ENCODE measurements around the gene CBX8. TPM values are rescaled to one million over a fixed set of nuclear protein-coding genes. Genes with fewer than 3 reads are reported as not detected.

The CBX8 gene
- total and polyA plus RNA-seq, 2 of the 8 experiments (the other 6 are each of a cell fraction or from before 2014, with no cell fraction given), result 0.09 to 2.1 TPM

GRCh38 chr17:79840269-79840988 lies 43.6 kb upstream of the CBX8 start (continued):
- TF ChIP-seq, protein P1, sequence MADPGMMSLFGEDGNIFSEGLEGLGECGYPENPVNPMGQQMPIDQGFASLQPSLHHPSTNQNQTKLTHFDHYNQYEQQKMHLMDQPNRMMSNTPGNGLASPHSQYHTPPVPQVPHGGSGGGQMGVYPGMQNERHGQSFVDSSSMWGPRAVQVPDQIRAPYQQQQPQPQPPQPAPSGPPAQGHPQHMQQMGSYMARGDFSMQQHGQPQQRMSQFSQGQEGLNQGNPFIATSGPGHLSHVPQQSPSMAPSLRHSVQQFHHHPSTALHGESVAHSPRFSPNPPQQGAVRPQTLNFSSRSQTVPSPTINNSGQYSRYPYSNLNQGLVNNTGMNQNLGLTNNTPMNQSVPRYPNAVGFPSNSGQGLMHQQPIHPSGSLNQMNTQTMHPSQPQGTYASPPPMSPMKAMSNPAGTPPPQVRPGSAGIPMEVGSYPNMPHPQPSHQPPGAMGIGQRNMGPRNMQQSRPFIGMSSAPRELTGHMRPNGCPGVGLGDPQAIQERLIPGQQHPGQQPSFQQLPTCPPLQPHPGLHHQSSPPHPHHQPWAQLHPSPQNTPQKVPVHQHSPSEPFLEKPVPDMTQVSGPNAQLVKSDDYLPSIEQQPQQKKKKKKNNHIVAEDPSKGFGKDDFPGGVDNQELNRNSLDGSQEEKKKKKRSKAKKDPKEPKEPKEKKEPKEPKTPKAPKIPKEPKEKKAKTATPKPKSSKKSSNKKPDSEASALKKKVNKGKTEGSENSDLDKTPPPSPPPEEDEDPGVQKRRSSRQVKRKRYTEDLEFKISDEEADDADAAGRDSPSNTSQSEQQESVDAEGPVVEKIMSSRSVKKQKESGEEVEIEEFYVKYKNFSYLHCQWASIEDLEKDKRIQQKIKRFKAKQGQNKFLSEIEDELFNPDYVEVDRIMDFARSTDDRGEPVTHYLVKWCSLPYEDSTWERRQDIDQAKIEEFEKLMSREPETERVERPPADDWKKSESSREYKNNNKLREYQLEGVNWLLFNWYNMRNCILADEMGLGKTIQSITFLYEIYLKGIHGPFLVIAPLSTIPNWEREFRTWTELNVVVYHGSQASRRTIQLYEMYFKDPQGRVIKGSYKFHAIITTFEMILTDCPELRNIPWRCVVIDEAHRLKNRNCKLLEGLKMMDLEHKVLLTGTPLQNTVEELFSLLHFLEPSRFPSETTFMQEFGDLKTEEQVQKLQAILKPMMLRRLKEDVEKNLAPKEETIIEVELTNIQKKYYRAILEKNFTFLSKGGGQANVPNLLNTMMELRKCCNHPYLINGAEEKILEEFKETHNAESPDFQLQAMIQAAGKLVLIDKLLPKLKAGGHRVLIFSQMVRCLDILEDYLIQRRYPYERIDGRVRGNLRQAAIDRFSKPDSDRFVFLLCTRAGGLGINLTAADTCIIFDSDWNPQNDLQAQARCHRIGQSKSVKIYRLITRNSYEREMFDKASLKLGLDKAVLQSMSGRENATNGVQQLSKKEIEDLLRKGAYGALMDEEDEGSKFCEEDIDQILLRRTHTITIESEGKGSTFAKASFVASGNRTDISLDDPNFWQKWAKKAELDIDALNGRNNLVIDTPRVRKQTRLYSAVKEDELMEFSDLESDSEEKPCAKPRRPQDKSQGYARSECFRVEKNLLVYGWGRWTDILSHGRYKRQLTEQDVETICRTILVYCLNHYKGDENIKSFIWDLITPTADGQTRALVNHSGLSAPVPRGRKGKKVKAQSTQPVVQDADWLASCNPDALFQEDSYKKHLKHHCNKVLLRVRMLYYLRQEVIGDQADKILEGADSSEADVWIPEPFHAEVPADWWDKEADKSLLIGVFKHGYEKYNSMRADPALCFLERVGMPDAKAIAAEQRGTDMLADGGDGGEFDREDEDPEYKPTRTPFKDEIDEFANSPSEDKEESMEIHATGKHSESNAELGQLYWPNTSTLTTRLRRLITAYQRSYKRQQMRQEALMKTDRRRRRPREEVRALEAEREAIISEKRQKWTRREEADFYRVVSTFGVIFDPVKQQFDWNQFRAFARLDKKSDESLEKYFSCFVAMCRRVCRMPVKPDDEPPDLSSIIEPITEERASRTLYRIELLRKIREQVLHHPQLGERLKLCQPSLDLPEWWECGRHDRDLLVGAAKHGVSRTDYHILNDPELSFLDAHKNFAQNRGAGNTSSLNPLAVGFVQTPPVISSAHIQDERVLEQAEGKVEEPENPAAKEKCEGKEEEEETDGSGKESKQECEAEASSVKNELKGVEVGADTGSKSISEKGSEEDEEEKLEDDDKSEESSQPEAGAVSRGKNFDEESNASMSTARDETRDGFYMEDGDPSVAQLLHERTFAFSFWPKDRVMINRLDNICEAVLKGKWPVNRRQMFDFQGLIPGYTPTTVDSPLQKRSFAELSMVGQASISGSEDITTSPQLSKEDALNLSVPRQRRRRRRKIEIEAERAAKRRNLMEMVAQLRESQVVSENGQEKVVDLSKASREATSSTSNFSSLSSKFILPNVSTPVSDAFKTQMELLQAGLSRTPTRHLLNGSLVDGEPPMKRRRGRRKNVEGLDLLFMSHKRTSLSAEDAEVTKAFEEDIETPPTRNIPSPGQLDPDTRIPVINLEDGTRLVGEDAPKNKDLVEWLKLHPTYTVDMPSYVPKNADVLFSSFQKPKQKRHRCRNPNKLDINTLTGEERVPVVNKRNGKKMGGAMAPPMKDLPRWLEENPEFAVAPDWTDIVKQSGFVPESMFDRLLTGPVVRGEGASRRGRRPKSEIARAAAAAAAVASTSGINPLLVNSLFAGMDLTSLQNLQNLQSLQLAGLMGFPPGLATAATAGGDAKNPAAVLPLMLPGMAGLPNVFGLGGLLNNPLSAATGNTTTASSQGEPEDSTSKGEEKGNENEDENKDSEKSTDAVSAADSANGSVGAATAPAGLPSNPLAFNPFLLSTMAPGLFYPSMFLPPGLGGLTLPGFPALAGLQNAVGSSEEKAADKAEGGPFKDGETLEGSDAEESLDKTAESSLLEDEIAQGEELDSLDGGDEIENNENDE (IDR thresholded peaks at IDR 0.05; ENCODE audit: insufficient replicate concordance, low read length), result no peak
- TF ChIP-seq SUZ12 (IDR thresholded peaks at IDR 0.05; ENCODE audit: low read length), result peak; percentile 32

Data from H1 (cell line).